Heart left ventricle (tissue), 16 donors: ENCODE measurements around the gene MPZL3. TPM values are rescaled to one million over a fixed set of nuclear protein-coding genes. Genes with fewer than 3 reads are reported as not detected.

ENCODE experiments used
- ATAC-seq, 4 donors: fragments of 200-7000 bp; cut with Tn5 transposase; one replicate each; pipeline ENCODE4 v1.9.1; 2020 to 2022; ENCODE audit warnings: moderate library complexity in 4 of 4, mild to moderate bottlenecking in 3 of 4, moderate number of reproducible peaks in 1 of 4
- DNase-seq, 5 donors: peaks; one replicate each; pipeline ENCODE4 v3.0.0-alpha.2; 2020
- H3K27ac ChIP-seq, 12 donors: fragments of 200-600 bp; sonication (generic) in 4 of 12; one replicate each; pipeline versions ENCODE4 v1.5.0 to v1.8.0; 2016 to 2022; ENCODE audit warnings: mild to moderate bottlenecking in 2 of 12
- H3K27me3 ChIP-seq, 9 donors: fragments of 200-600 bp; sonication (generic) in 2 of 9; one replicate each; pipeline versions ENCODE4 v1.5.1 to v1.8.0; 2016 to 2022; ENCODE audit warnings: mild to moderate bottlenecking in 3 of 9
- H3K36me3 ChIP-seq, 9 donors: fragments of 200-600 bp; sonication (generic) in 2 of 9; one replicate each; pipeline versions ENCODE4 v1.5.0 to v1.8.0; 2018 to 2022; ENCODE audit warnings: mild to moderate bottlenecking in 2 of 9
- H3K4me1 ChIP-seq, 12 donors: fragments of 200-600 bp; sonication (generic) in 4 of 12; one replicate each; pipeline versions ENCODE4 v1.5.0 to v1.8.0; 2016 to 2022; ENCODE audit warnings: mild to moderate bottlenecking in 3 of 12
- H3K4me3 ChIP-seq, 12 donors: fragments of 200-600 bp; sonication (generic) in 4 of 12; one replicate each; pipeline versions ENCODE4 v1.5.0 to v1.8.0; 2017 to 2022; ENCODE audit warnings: mild to moderate bottlenecking in 9 of 12, moderate library complexity in 4 of 12
- H3K9me3 ChIP-seq, 12 donors: fragments of 200-600 bp; sonication (generic) in 4 of 12; one replicate each; pipeline versions ENCODE4 v1.5.0 to v1.8.0; 2016 to 2022; ENCODE audit warnings: mild to moderate bottlenecking in 1 of 12
- CTCF ChIP-seq, 12 donors: fragments of 200-600 bp; sonication (generic) in 4 of 12; IDR thresholded peaks; one replicate each; pipeline versions ENCODE4 v1.5.0 to v1.8.0; 2018 to 2022; ENCODE audit warnings: antibody characterized with exemption in 12 of 12, mild to moderate bottlenecking in 5 of 12
- POLR2A ChIP-seq, 2 donors: fragments of 450-650 bp; IDR thresholded peaks; one replicate each; pipeline ENCODE4 v1.6.1; 2017; ENCODE audit warnings: antibody characterized with exemption in 2 of 2, mild to moderate bottlenecking in 2 of 2, moderate library complexity in 2 of 2
- WGBS, 4 donors: extraction: QIAGEN DNeasy Blood & Tissue Kit in 2 of 4; methylation state at CpG; one replicate each; pipeline versions ENCODE4 v1.1.5 to v1.1.7; 2013 to 2018; 5-methylcytosine and 5-hydroxymethylcytosine counted together
- intact Hi-C, 10 donors: fragments of 100-400 bp; cut with DNase I; formaldehyde crosslinking; loops; one replicate each; pipeline versions ENCODE4 v1.11.1 to v1.14.2; 2022
- polyA plus RNA-seq, 2 donors: library from polyadenylated mRNA; stranded (reverse); fragments of 200-250 nt; gene quantifications; one replicate each; pipeline ENCODE4 v1.2.3, GENCODE V29; 2013
- total RNA-seq, 9 donors: library from RNA; depleted of rRNA in 2 of 9; stranded (reverse); fragments of >200 nt in 2 of 9; fragmentation: NEBNext Ultra II Directional in 3 of 9; extraction: Animal tissue kit (Norgen Biotek cat#: 25700) in 3 of 9; gene quantifications; one replicate each; pipeline versions ENCODE4 v1.1.0 to v1.2.4, GENCODE V29; 2016 to 2023
- donor health status: ischemic (EF 13 %, LVEDD 7.1; RV severe dilation, severe dysfunction).
- donor health status: healthy with polysubstance abuse.
- donor health status: DM: no; HTN: yes; CAD: no.
- donor health status: DM: no; HTN: no; CAD: no.
- donor health status: ischemic (EF 25% LVEDD 6.9; RV normal size, moderate dysfunction).
- donor health status: ischemic (EF 25% LVEDD 5.7; RV mildly dilated, moderate dysfunction).
- donor health status: healthy.
- donor health status: DM: yes; HTN: yes; CAD: no.
- donor health status: ischemic (EF 35%, LVEDD 5.7; RV mildly dilated, moderate dysfunction).
- donor health status: nonischemic (EF 11% LVEDD 7.7; RV severe dilation, severe dysfunction).
- donor health status: DM: yes; HTN: yes; CAD: no.
- donor health status: PGD.
- donor health status: ischemic (EF 29% LVEDD 5.4; RV normal size, mild dysfunction).
- donor health status: nonischemic (EF 23%, LVEDD 6.1; RV moderate dilation, normal function).

MPZL3 gene
- total and polyA plus RNA-seq, 11 donors: 1.3 to 6.2 (median 3.3) TPM

DNA sequence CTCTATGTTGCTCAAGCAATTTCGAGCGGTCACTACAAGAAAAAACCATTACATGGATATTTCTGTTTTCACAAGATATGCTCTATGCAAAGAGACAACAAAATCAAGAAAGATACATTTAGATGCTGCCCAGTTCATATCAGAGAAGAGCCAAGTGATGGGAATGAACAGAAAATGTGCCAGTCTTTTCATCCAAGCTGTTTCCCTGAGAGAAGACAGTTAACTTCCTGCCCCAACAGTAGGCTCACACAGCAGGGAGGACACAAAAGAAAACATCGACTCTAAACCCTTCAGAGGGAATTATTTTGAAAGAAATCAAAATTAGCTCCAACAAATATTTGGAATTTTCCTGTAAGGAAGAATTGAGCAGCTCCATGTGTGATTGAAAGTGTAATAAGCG lies 39.0 kb downstream of the MPZL3 start:
- peak overlapping the region in 1 of 12 donors; percentile 0 for H3K4me3 ChIP-seq
- peak overlapping the region in 3 of 12 donors; percentile 33 to 85 (median 41) for H3K27ac ChIP-seq
- H3K9me3 ChIP-seq: no peaks in the 10 kb centered on the region
- 81 to 88% (median 84%) methylated on average over 4 of the region's 4 CpGs for WGBS, 4 donors
- H3K4me1 ChIP-seq: peaks cover 0 to 89% (median 14%) of the 10 kb centered on the region in 12 donors
- DNase-seq (no peak), ATAC-seq (no peak)
- H3K36me3 ChIP-seq: peaks cover 0 to 14% (median 0%) of the 10 kb centered on the region in 9 donors
- no peak for TF ChIP-seq POLR2A (IDR thresholded peaks at IDR 0.05)
- no peak for TF ChIP-seq CTCF (IDR thresholded peaks at IDR 0.05)
- H3K27me3 ChIP-seq: peaks cover 0 to 2% (median 0%) of the 10 kb centered on the region in 9 donors
- intact Hi-C loops: no loop called here

DNA sequence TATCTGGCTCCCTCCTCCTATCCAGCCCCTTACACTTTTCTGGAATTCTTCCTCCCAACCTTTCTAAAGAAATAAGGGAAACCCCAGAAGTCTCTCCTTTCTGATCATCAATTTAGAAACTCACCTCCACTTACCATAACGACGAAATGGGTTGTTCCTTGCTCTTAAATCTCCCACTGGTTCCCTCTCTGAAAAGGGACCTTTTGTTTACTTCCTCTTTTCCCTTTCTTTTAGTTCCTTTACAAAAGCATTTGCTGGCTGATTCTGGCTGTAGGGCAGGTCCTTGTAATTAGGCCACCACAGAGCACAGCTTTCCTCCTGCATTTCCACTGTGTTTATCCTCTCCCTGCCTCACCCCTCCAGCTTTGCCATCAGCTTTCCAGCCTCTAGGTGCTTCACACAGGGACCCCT lies 39.4 kb downstream of the MPZL3 start:
- WGBS, 4 donors: 73 to 83% (median 74%) methylated on average over 2 of the region's 2 CpGs
- intact Hi-C loops: no loop called here
- Histone ChIP-seq H3K4me3 (no peak overlapping the region), H3K36me3 (peaks cover 0 to 14% (median 0%) of the 10 kb centered on the region in 9 donors), H3K4me1 (peaks cover 0 to 89% (median 14%) of the 10 kb centered on the region in 12 donors), H3K27me3 (peaks cover 0 to 3% (median 0%) of the 10 kb centered on the region in 9 donors), H3K27ac (peak overlapping the region in 4 of 12 donors; percentile 7 to 85 (median 26)), H3K9me3 (no peaks in the 10 kb centered on the region)
- no peak for DNase-seq
- TF ChIP-seq CTCF (IDR thresholded peaks at IDR 0.05): no peak
- TF ChIP-seq POLR2A (IDR thresholded peaks at IDR 0.05): no peak
- peak in 1 of 4 donors; percentile 25 for ATAC-seq

DNA sequence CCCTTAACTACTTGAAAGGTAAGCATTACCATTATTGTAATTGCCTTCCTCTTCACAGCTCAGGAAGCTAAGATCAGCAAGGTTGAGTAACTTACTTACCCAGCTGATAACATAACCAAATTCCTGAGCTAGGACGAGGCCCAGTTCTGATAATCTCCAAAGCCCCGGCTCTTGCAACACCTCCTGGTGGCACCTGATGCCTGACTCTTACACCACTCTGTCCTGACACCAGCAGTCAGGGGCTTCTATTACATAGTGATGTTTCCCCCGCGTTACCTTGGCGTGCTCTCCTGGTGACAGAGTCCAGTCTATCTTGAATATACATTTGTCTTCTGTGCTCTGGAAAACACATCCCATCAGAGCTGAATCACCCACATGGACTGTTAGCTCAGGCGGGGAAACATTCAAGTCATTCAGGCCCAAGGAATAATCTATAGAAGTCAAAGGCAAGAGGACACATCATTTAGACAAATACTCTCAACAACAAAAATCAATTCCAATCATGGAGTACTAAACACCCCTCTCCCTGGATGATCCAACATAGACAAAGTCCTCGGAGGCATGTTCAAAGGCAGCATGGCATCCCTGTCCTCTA lies 39.9 kb downstream of the MPZL3 start:
- Histone ChIP-seq H3K4me3 (no peak overlapping the region), H3K9me3 (no peaks in the 10 kb centered on the region), H3K27me3 (peaks cover 0 to 3% (median 0%) of the 10 kb centered on the region in 9 donors), H3K4me1 (peaks cover 0 to 89% (median 14%) of the 10 kb centered on the region in 12 donors), H3K27ac (peak overlapping the region in 5 of 12 donors; percentile 19 to 85 (median 49)), H3K36me3 (peaks cover 0 to 14% (median 0%) of the 10 kb centered on the region in 9 donors)
- intact Hi-C loops: no loop called here
- no peak for TF ChIP-seq CTCF (IDR thresholded peaks at IDR 0.05)
- TF ChIP-seq POLR2A (IDR thresholded peaks at IDR 0.05): no peak
- WGBS, 4 donors: 59 to 72% (median 60%) methylated on average over 7 of the region's 7 CpGs
- DNase-seq: peak in 1 of 5 donors; percentile 37
- ATAC-seq: peak in 3 of 4 donors; percentile 53 to 78 (median 60)

- H3K27ac ChIP-seq: peak overlapping the region in 10 of 12 donors; percentile 4 to 85 (median 44)
- H3K9me3 ChIP-seq: no peaks in the 10 kb centered on the region
- 14 to 18% (median 17%) methylated on average over 6 of the region's 6 CpGs for WGBS, 4 donors
- H3K27me3 ChIP-seq: peaks cover 0 to 3% (median 0%) of the 10 kb centered on the region in 9 donors
- H3K36me3 ChIP-seq: peaks cover 0 to 14% (median 0%) of the 10 kb centered on the region in 9 donors
- H3K4me1 ChIP-seq: peaks cover 0 to 89% (median 15%) of the 10 kb centered on the region in 12 donors
- no peak overlapping the region for H3K4me3 ChIP-seq
- ATAC-seq: peak; percentile 45 to 83 (median 64)
- intact Hi-C loops: no loop called here
- TF ChIP-seq CTCF (IDR thresholded peaks at IDR 0.05) (no peak), POLR2A (IDR thresholded peaks at IDR 0.05) (no peak)
- peak in 3 of 5 donors; percentile 30 to 49 (median 42) for DNase-seq
Observed at GRCh38 chr11:118211006-118211405, 41.2 kb downstream of the MPZL3 start.
